ENCODE data around the gene ZFHX3.
A peak's percentile ranks its signal among the peaks of the same experiment; 100 is the strongest.

Gene ZFHX3

DNA sequence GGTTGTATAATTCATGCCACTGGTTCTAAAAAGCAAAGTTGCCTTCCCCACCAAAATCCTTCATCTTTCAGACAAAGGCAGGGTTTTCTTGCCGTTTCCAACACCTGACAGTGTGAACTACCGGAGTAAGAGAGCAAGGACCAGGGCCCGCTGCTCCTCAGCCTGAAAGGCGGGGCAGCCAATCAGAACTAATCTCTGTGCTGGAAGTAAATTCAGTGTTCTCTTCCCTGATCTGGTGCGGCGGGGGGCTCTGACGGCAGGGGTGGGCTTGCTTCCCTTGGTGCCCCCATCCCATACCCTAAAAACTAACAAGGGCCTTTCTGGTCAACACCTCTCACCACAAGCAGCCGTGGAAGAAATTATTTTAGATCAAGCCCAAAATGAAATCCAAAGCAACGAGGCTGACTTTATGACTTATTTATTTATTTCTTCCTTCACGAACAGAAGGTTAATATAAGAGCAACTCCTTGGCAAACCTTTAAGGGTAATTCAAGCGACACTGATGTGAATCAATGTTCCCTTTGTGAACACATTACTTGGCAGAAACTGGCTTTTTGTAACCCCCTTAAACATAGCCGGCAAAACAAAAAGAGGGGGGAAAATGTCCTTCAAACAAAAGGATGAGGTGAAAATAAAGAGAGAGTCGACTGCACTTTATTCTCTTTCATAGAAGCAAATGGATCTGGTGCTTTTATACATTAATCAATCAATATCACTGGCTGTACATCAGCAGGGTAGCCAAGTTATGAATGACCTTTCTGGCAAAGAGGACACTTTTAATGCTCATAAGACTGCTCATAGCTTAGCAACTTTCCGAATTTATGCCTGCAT lies 189.9 kb downstream of the ZFHX3 start:
- no peaks in the 10 kb centered on the region for H3K27me3 Mint-ChIP-seq (ENCODE audit: low read depth)
- TF ChIP-seq, protein P1, sequence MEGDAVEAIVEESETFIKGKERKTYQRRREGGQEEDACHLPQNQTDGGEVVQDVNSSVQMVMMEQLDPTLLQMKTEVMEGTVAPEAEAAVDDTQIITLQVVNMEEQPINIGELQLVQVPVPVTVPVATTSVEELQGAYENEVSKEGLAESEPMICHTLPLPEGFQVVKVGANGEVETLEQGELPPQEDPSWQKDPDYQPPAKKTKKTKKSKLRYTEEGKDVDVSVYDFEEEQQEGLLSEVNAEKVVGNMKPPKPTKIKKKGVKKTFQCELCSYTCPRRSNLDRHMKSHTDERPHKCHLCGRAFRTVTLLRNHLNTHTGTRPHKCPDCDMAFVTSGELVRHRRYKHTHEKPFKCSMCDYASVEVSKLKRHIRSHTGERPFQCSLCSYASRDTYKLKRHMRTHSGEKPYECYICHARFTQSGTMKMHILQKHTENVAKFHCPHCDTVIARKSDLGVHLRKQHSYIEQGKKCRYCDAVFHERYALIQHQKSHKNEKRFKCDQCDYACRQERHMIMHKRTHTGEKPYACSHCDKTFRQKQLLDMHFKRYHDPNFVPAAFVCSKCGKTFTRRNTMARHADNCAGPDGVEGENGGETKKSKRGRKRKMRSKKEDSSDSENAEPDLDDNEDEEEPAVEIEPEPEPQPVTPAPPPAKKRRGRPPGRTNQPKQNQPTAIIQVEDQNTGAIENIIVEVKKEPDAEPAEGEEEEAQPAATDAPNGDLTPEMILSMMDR (IDR thresholded peaks at IDR 0.05; ENCODE audit: unreplicated experiment in 3 of 3), result no peak
- H3K27ac Mint-ChIP-seq, result peak overlapping the region; percentile 10 to 49 (median 48)
- no peaks in the 10 kb centered on the region for H3K9me3 Mint-ChIP-seq
- H3K36me3 Mint-ChIP-seq (ENCODE audit: low read depth), result peaks cover 4% of the 10 kb centered on the region
- H3K4me3 Mint-ChIP-seq, result peak overlapping the region in 1 of 3 experiments; percentile 1
- H3K4me1 Mint-ChIP-seq, result peaks cover 50% of the 10 kb centered on the region

DNA sequence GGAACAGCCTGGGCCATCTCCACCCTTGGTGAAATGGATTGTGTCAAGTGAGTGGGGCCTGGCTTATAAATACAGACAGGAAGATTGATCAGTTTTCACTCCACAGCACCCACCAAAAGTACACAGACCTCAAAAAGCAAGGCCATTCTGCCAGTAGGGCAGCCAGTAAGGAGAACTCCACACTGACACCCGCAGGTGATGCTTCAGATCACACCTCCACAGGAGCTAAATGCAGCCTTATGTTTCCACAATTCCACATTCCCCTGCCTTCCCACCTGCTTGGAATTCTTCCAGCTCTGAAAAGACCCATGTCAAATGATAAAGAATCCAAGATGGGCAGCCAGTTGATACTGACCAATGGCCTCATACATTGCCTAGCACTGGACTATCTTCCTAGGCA lies 191.1 kb downstream of the ZFHX3 start:
- H3K9me3 Mint-ChIP-seq, result no peaks in the 10 kb centered on the region
- H3K4me3 Mint-ChIP-seq, result no peak overlapping the region
- peaks cover 50% of the 10 kb centered on the region for H3K4me1 Mint-ChIP-seq
- H3K36me3 Mint-ChIP-seq (ENCODE audit: low read depth), result no peaks in the 10 kb centered on the region
- no peak overlapping the region for H3K27ac Mint-ChIP-seq
- TF ChIP-seq, protein P1 (IDR thresholded peaks at IDR 0.05; ENCODE audit: unreplicated experiment in 3 of 3), result no peak
- H3K27me3 Mint-ChIP-seq (ENCODE audit: low read depth), result no peaks in the 10 kb centered on the region

DNA sequence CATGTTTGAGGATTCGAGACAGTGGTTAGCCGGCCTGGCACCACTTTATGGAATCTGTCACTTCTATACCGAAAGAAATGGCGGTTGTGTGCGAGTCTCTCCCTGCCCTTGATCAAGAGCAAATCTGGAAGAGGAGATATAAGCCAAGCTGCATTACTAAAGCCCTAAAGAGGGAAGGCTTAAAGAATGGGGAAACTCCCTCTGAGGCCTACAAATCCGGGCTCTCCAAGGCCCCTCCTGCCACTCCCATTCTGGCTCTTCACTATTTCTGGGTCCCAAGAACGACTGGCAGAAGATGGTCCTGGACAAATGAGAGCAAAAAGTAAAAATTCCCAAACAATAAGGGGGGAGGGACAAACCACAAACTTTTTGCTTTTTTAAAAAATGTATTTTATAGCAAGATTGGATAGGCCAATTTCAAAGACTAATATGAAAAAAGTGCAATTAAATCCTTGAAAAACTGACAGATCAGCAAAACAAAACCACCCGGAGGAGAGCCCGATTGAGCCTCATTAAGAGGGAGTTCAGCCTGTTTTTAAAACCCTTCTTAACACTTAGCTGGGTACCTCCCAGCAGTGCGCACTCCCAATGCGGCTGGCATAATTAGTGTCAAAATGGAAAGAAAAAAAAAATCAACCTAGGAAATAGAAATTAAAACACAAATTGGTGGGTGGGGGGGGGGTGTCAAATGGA lies 193.5 kb downstream of the ZFHX3 start:
- Mint-ChIP-seq H3K4me1 (peaks cover 47% of the 10 kb centered on the region), H3K36me3 (ENCODE audit: low read depth) (no peaks in the 10 kb centered on the region), H3K9me3 (no peaks in the 10 kb centered on the region), H3K4me3 (no peak overlapping the region), H3K27ac (peak overlapping the region in 2 of 3 experiments; percentile 58 to 74), H3K27me3 (ENCODE audit: low read depth) (no peaks in the 10 kb centered on the region)
- TF ChIP-seq, protein P1 (IDR thresholded peaks at IDR 0.05; ENCODE audit: unreplicated experiment in 3 of 3), result no peak

DNA sequence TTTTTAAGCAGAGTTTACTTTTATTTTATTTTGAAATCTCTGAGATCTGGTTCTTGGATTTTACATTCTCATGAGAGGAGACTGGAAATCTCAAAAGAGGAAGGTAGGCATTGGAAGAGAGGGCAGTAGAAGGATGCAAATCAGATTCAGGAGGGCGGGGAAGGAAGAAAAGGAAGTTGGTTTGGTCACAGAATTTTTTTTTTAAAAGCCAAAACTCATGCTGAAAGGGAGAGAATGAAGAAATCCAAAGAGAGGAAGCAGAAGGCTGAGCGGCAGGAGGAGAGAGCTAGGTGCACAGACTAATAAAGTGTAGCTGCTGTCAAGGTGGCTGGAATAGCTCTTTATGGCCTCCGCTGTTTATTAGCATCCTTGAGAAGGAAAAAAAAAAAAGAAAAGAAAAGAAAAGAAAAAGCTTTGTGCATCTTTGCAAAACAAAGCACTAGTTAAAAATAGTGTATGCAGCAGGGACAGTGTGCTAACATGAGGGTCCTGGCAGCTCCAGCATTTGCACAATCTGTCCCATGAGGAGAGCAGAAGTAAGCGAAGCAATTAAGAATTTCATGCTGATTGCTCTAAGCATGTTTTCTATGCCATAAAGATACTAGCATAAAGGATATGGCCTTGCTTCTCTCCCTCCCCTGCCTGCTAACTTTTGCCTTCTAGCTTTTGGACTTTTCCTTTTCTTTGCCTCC lies 194.2 kb downstream of the ZFHX3 start:
- no peaks in the 10 kb centered on the region for H3K27me3 Mint-ChIP-seq (ENCODE audit: low read depth)
- no peaks in the 10 kb centered on the region for H3K9me3 Mint-ChIP-seq
- TF ChIP-seq, protein P1 (IDR thresholded peaks at IDR 0.05; ENCODE audit: unreplicated experiment in 3 of 3), result no peak
- peaks cover 47% of the 10 kb centered on the region for H3K4me1 Mint-ChIP-seq
- no peaks in the 10 kb centered on the region for H3K36me3 Mint-ChIP-seq (ENCODE audit: low read depth)
- peak overlapping the region; percentile 21 to 74 (median 58) for H3K27ac Mint-ChIP-seq
- H3K4me3 Mint-ChIP-seq, result no peak overlapping the region

DNA sequence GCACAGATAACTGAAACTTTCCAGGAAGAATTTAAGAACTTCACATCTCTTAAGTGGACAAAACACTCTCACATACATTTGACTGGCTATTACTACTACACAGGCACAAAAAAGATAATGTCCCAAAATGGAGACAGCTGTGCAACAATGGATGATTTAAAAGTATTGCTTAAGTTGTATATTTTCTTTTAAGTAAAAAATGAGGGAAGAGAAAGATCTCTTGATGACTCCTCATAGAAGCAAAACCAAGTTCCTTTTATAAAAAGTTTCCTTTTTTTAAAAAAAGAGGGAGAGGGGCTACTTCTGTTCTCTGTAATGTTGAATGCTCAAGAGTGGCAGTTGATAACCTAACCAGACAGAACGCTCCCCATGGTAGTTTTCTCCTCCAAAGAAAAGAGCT lies 195.5 kb downstream of the ZFHX3 start:
- Mint-ChIP-seq H3K27me3 (ENCODE audit: low read depth) (no peaks in the 10 kb centered on the region), H3K36me3 (ENCODE audit: low read depth) (no peaks in the 10 kb centered on the region), H3K4me1 (peaks cover 49% of the 10 kb centered on the region), H3K27ac (peak overlapping the region in 1 of 3 experiments; percentile 45), H3K9me3 (no peaks in the 10 kb centered on the region), H3K4me3 (no peak overlapping the region)
- TF ChIP-seq, protein P1 (IDR thresholded peaks at IDR 0.05; ENCODE audit: unreplicated experiment in 3 of 3), result no peak

All from nephron (organoid).